Activated naive CD4-positive, alpha-beta T cell treated with anti-CD3 and anti-CD28 coated beads, Interleukin-2, amount 50 U/mL, for 16 hours (primary cell): ENCODE measurements around the gene TUBB2B.

ENCODE experiments used
- DNase-seq: peaks from one replicate; pipeline ENCODE4 v3.0.0-alpha.2; 2020

TUBB2B gene

DNA sequence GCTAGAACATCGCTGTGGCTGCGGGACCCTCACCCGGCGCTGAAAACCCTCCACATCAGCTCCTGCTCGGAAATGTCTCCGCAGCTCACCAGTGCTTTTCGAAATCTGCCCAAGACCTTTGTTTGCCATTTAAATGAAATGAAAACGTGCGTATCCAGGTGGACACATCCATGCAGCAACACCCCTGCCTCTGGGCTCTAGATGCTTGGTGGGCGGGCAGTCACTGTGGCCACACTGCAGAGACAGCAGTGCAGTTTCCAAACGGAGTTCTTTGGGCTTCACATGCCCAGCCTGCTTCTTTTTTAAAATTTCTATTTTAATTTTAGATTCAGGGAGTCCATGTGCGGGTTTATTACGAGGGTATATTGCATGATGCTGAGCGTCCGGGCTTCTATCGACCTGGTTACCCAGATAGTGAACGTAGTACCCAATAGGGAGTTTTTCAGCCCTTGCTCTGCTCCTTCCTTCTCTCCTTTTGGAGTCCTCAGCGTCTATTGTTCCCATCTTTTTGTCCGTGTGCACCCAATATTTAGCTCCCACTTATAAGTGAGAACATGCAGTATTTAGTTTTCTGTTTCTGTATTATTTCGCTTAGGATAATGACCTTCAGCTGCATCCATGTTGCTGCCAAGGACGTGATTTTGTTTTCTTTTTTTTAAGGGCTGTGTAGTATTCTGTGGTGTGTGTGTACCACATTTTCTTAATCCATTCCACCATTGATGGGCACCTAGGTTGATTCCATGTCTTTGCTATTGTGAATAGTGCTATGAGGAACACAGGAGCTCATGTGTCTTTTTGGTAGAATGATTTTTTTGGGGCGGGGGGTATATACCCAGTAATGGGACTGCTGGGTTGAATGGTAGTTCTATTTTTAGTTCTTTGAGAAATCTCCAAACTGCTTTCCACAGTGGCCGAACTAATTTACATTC lies 4.8 kb upstream of the TUBB2B start:
- DNase-seq, result no peak

DNA sequence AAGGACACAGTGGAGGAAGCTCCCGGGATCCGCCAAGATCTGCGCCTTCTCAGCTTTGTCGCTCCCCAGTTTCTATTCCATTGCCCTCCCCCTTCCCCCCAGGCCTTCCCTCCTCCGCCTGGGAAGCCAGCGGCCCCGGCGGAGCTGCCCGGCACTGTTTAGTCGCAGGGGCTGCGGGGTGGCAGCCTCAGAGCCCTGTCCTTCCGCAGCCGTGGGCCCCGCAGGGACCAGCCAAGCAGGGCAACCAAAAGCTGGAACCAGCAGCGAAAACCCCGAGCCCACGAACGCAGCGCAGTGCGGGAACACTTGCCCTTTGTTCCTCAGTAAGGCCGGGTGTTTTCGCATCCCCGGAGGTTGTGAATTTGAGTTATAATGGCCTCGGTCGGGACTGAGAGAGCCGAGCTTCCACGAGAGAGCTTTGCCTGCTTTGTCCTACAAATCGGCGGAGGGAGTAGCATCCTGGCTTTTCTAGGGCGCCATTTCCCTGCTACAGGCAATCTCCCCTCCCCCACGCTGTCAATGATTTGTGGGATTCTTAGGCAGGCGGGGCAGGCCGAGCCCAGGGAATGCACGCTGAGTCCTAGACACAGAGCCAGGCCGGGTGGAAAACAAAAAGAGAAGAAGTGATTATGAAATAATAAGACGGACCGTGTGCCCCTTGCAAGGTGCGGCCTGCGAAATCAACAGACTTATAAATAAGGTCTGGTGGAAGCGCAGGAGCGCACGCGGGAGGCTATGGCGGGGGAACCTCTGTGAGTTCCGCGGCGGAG lies 4.0 kb upstream of the TUBB2B start:
- peak; percentile 17 for DNase-seq

DNA sequence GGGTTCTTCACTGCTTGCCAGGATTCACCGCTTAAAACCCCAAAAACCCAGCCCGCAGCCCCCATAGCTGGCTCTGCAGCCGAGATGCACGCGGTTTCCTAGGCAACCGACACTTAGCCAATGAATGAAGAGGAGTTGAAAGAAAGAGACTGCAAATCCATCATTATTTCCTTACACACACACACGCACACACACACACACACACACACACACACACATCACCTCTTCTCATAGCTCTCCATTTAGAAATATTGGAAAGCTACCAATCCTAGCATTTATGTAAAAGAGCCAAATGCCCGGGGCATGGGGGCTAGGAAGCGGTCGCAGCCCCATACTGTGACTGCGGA lies 3.4 kb upstream of the TUBB2B start:
- DNase-seq, result no peak

GRCh38 chr6:3230256-3230882 lies 2.9 kb upstream of the TUBB2B start:
- DNase-seq, result no peak

- DNase-seq, result peak; percentile 30
Observed at GRCh38 chr6:3229566-3230178, 2.2 kb upstream of the TUBB2B start.

GRCh38 chr6:3228771-3229565 lies 1.5 kb upstream of the TUBB2B start:
- DNase-seq, result peak; percentile 46

DNA sequence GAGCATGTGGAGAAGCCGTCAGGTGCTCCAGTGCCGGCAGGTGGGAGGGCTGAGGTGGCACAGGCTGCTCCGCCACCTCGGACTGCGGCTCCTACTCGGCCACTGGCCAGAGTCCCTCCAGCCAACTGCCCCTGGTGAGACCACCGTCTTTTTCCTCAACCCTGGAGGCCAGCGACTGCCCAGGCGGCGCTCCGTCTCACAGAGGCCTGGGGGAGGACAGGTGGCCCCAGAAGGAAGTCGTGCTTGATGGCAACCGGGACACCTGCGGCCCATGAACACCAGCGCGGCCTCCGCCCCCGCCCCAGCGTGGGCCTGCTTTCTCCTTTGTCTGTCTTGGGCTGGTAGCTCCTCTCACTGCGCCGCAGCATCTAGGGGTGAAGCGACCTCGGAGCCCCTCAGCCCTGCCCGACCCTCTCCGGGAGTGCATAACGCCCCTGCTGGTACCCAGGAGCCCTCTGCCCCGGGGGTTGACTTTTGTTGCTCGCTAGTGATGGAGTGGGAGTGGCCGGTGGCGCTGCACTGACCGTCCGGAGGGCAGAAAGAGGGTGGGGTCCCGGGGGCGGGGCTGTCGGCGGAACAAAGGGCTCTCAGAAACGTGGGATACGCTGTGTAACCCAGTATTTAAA lies 706 bp upstream of the TUBB2B start:
- DNase-seq, result peak; percentile 37

GRCh38 chr6:3226481-3227362 lies 731 bp downstream of the TUBB2B start:
- peak; percentile 29 for DNase-seq

- DNase-seq, result no peak
Observed at GRCh38 chr6:3226042-3226441, 1.4 kb downstream of the TUBB2B start.

DNA sequence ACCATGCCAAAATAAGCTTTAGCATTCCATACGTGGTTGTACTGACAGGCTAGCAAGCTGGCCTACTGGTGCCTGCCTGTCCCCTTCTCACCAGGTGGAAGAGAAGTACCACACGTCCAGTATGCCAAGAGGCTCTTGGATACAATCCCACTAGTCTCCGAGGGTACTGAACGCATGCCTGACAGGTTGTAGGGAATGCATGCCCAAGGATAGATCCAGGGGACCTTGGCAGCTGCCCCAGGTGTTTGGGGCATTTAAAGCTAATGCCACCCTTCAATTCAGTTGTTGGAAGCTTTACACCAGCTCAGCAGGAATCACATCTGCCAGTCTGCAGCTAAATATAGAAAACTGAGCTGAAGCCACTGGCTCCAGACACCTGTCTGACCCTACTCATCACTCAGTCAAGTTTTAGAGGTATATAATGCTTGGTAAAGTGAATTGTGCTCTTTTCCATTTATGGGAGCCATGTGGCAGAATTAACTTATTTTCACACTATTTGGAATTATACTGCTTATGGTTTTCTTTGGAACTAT lies 4.9 kb downstream of the TUBB2B start:
- DNase-seq, result no peak

DNA sequence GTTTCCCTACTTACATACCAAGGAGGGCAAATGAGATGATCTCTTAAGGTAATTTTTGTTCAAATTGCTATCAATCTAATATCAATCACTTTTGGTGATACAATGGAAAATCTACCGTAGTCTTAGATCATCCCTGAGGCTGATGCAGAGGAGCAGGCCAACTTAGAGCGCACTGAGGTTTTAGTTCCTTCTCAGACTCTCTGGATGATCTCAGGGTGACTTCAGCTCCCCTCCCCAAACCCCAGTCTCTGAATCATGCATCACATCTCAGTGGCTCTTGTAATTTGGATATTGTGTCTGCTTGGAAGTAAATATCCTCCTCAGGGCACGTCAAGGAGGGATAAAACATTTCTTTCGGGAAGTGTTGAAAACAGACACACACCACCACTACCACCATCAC lies 5.9 kb downstream of the TUBB2B start:
- DNase-seq, result no peak

DNA sequence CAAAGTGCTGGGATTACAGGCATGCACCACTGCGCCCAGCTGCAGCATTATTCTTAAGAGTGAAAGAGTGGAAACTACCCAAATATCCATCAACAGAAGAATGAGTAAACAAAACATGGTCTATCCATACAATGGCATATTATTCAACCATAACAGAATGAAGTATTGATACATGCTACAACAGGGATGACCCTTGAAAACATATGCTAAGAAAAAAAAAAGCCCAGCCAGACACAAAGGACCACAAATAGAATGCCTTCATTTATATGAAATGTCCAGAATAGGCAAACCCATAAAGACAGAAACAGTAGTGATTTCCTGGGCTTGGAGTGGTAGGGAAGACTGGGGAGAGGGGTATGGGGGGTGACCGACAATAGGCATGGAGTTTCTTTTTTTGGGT lies 7.1 kb downstream of the TUBB2B start:
- no peak for DNase-seq

- DNase-seq, result no peak
Observed at GRCh38 chr6:3218266-3218665, 9.2 kb downstream of the TUBB2B start.

GRCh38 chr6:3217286-3217685 lies 10.2 kb downstream of the TUBB2B start:
- DNase-seq, result no peak

DNA sequence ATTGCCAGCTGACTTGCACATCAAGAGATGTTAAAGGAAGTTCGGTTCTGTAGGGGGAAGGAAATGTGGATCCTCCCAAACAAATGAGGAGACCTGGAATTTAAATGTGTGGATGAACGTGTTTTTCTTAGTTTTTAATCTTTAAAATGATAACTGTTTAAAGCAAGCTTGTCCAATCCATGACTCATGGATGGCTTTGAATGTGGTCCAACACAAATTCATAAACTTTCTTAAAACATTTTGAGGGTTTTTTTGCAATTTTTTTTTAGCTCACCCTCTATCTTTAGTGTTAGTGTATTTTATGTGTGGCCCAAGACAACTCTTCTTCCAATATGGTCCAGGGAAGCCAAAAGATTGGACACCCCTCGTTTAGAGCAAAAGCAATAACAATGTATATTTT lies 12.6 kb downstream of the TUBB2B start:
- no peak for DNase-seq

DNA sequence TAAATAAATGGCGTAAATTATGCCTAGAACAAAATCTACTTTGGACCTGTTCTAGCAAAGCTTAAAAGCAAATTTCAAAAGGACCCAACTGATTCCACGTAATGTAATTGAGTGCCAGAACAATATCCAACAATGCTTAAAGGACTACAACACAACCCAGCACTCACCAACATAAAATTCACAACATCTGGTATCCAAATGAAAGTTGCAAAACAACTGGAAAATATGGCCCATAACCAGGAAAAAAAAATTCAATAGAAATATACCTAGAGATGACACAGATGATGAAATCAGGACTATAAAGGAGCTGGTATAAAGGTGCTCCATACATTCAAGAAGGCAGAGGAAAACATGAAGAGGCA lies 14.1 kb downstream of the TUBB2B start:
- no peak for DNase-seq

DNA sequence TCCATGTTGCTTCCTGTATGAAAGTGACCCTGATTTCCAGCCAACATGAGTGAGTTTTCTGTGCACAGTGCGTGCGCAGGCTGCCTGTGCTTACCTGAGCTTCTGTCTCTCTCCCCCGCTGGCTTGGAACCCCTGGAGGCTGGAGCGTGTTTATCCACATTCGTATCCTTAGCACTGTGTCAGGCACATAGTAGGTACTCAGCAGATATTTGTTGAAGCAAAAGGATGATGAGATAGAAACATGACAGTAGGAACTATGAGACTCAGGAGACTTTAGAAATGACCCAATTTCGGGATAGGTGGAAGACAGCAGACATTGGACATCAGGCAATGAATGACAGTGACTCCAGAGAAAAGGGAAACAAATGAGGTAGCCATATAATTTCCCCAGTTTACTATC lies 15.2 kb downstream of the TUBB2B start:
- DNase-seq, result no peak

GRCh38 chr6:3211681-3212080 lies 15.8 kb downstream of the TUBB2B start:
- no peak for DNase-seq

- no peak for DNase-seq
Observed at GRCh38 chr6:3210024-3210610, 17.3 kb downstream of the TUBB2B start.
